ENCODE measurements around the gene KRT17. TPM values are rescaled to one million over a fixed set of nuclear protein-coding genes. Genes with fewer than 3 reads are reported as not detected.

KRT17 gene
- total RNA-seq: not detected

DNA sequence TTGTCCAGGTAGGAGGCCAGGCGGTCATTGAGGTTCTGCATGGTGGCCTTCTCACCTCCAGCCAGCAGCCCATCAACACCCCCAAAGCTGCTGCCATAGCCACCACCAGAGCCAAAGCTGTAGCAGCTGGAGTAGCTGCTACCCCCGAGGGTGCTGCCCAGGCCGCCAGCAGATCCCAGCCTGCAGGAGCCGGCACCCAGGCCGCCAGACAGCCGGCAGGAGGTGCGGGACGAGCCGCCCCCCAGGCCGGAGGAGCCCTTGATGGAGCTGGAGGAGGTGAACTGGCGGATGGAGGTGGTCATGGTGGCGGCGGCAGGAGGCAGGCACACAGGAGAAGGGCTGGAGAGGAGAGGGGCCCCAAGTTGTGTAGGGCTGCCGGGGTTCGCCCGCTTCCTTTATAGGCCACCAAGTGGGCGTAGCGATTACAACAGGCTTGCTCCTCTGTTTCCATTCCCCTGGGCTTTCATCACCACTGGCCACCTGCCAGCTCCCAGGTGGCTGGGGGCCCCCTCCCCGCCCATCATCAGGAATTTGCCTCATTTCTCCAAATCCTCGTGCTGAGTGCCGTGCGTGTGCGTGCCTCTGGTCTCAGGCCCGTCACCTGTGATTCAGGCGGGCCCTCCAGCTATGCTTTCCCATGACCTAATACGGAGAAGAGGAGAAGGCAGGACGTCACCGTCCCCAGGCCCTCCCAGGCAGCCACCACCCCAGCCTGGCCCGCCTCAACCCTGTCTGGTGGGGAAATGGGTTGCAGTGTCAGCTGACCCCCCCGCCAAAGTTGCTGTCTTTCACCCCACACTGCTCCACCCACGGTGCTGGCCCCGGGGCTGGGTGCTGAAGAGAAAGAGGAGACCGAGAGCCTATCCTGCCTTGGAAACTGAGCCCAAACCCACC lies at the start of gene KRT17:
TSS of gene KRT17 (minus strand) at position 368 of the 894 bp plus-strand sequence. CDS start at position 302, 66 bp downstream.
- peaks cover 0 to 3% of the 10 kb centered on the region in 2 donors for H3K27me3 Mint-ChIP-seq
- H3K4me1 Mint-ChIP-seq (ENCODE audit: low read depth in 2 of 2): no peaks in the 10 kb centered on the region
- H3K9me3 Mint-ChIP-seq: no peaks in the 10 kb centered on the region
- no peak for DNase-seq (ENCODE audit: low spot score)
- no peak within 1 kb of the TSS for H3K27ac Mint-ChIP-seq
- H3K36me3 Mint-ChIP-seq: no peaks in the 10 kb centered on the region
- no peak within 1 kb of the TSS for H3K4me3 Mint-ChIP-seq
- no peak for ATAC-seq

GRCh38 chr17:41672153-41672552 lies 47.8 kb upstream of the KRT17 start:
- Mint-ChIP-seq H3K4me3 (no peak overlapping the region), H3K27ac (peak overlapping the region; percentile 41 to 53)
- ATAC-seq: no peak

DNA sequence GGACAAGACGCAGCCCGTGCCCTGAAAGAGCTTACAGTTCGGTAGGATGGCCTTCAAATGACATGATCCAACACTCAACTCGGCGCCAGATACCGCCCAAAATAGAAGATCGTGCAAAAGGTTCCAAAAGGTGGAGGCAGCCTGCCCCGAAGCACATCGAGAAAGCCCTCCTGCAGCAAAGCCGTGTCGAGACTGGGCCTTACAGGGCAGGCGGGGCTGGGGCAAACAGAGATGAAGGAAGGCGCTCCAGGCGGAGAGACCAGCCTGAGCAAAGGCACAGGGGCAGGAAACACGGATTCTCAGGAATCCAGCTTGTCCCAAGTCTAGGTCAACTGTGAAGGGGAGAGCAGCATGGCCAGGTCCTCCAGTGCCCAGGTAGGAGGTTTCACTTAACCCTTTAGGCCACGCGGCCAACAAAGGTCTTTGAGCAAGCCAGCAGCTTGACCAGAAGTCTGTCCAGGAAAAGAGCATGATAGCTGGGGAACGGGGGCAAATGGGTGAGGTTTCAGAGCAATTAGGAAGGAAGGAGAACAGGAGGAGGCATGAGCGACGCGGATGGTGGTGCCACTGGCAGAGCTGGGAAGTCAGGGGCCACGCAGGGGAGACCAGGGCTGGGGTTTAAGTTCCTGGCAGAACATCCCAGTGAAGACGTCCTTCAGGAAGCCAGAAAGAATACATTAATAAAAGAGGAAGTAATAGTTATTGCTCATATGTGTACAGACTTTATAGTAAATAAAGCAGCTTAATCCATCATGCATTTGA lies 43.1 kb upstream of the KRT17 start:
- H3K9me3 Mint-ChIP-seq: no peaks in the 10 kb centered on the region
- H3K4me1 Mint-ChIP-seq (ENCODE audit: low read depth in 2 of 2): peaks cover 29 to 33% of the 10 kb centered on the region in 2 donors
- DNase-seq (ENCODE audit: low spot score): no peak
- H3K27ac Mint-ChIP-seq: peak overlapping the region; percentile 97 to 98
- H3K4me3 Mint-ChIP-seq: peak overlapping the region; percentile 98
- peaks cover 0 to 4% of the 10 kb centered on the region in 2 donors for H3K27me3 Mint-ChIP-seq
- ATAC-seq: no peak
- H3K36me3 Mint-ChIP-seq: no peaks in the 10 kb centered on the region

More at GRCh38 chr17:41672153-41672552, 47.8 kb upstream of the KRT17 start:
- no peak for DNase-seq (ENCODE audit: low spot score)
- Mint-ChIP-seq H3K27me3 (no peaks in the 10 kb centered on the region), H3K36me3 (no peaks in the 10 kb centered on the region), H3K4me1 (ENCODE audit: low read depth in 2 of 2) (peaks cover 23 to 24% of the 10 kb centered on the region in 2 donors), H3K9me3 (no peaks in the 10 kb centered on the region)

DNA sequence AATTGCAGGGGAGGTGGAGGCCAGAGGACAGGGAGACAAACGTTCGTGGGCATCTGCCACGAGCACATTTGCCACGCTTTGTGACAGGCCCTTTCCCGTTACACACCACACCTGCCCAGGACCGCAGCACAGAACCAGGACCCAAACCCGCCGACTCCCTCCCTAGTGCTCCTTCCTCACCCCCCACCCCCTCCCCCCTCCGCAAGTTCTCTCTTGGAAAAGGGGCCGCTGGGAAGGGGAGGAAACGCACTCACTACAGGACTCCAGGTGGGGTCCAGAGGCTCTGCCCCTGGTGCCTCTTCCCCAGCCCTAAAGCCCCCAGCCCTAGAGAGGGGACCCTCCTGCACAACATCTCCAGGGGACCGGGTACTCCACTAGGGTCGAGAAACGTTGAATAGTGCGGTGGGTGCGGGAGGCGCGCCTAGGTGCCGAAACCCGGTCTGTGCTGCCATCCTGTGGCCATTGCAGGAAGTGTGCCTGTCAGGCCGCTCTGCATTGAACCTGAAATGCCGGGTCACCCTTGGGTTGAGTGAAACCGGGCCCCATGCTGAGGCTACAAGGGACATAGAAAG lies 42.4 kb upstream of the KRT17 start:
- Mint-ChIP-seq H3K9me3 (no peaks in the 10 kb centered on the region), H3K4me1 (ENCODE audit: low read depth in 2 of 2) (peaks cover 29 to 32% of the 10 kb centered on the region in 2 donors), H3K27ac (peak overlapping the region; percentile 97 to 98), H3K36me3 (no peaks in the 10 kb centered on the region), H3K27me3 (peaks cover 0 to 4% of the 10 kb centered on the region in 2 donors), H3K4me3 (peak overlapping the region; percentile 98)
- ATAC-seq: peak; percentile 76 to 77
- peak; percentile 88 for DNase-seq (ENCODE audit: low spot score)

GRCh38 chr17:41666237-41666641 lies 41.9 kb upstream of the KRT17 start:
- Mint-ChIP-seq H3K27me3 (peaks cover 0 to 4% of the 10 kb centered on the region in 2 donors), H3K4me3 (peak overlapping the region; percentile 98), H3K9me3 (no peaks in the 10 kb centered on the region), H3K36me3 (no peaks in the 10 kb centered on the region), H3K27ac (peak overlapping the region; percentile 97 to 98), H3K4me1 (ENCODE audit: low read depth in 2 of 2) (peaks cover 29 to 32% of the 10 kb centered on the region in 2 donors)
- ATAC-seq: peak; percentile 66 to 82
- DNase-seq (ENCODE audit: low spot score): peak; percentile 89

DNA sequence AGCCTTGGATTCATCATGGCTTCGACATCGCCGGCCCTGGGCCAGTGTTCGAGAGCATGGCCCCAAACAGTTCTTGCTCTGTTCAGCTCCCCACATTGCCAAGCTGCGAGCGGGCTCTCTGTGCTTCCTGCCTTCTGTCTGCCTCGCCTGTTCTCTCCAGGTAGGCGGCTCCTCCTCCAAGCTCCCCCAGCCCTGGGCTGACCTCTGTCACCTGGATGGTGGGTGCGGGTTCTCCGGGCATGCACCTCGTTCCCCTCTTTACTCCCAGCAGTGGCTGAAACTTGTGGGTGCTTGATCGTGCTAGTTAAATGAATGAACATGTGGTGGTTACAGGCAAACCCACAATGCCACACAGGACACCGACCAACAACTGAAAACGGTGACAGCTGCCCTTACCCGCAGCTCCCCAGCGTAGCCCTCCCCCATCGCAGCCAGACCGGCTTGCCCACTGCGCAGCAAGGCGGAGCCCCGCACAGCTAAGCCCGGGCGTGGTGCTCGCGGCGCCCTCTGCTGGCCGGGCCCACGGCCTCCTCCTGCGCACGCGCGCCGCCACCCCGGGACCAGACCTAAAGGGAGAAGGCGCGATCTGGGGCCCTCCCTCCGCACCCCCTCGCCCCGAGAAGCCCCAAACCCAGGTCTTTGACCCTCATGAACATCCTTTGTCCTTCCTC lies 41.3 kb upstream of the KRT17 start:
- ATAC-seq (peak; percentile 91 to 92), DNase-seq (ENCODE audit: low spot score) (peak; percentile 91)
- peaks cover 29 to 32% of the 10 kb centered on the region in 2 donors for H3K4me1 Mint-ChIP-seq (ENCODE audit: low read depth in 2 of 2)
- peak overlapping the region; percentile 98 for H3K4me3 Mint-ChIP-seq
- no peaks in the 10 kb centered on the region for H3K36me3 Mint-ChIP-seq
- H3K27ac Mint-ChIP-seq: peak overlapping the region; percentile 97 to 98
- H3K9me3 Mint-ChIP-seq: no peaks in the 10 kb centered on the region
- H3K27me3 Mint-ChIP-seq: peaks cover 0 to 4% of the 10 kb centered on the region in 2 donors

DNA sequence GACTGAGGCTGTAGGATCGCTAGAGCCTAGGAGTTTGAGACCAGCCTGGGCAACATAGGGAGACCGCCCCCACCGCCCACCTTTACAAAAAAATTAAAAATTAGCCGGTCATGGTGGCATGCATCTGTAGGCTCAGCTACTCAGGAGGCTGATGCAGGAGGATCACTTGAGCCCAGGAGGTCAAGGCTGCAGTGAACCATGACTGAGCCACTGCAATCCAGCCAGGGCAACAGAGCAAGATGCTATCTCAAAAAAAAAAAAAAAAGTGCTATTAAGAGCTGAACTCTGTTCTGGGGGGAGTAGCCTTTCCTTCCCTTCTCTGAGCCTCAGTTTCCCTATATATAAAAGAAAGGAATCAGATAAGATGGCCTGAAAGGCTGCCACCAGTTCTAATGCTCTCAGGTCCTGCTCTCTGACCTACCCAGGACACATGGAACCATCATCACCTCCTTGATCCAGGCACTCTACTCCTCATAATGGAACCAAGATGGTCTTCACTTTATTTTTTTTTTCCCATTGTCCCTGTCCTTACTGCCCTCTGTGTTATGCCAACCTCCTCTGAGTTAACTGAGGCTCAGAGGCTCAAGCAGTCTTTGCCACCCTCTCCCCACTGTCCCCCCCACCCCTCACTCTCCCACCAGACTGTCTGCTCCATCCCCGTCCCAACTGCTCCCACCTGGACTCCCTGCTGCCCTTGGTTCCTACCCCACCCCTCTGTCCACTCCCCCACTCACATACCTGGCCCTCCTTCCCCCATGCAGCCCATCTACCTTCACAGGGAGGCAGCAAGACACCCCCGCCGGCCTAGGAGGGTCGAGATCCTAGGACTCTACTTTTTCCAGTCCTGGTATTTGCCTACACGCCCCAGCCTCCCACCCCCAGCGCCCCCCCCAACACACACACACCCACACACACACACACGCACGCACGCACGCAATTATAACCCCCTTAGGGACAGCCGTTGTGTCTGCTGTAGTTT lies 40.5 kb upstream of the KRT17 start:
- H3K27me3 Mint-ChIP-seq: peaks cover 0 to 4% of the 10 kb centered on the region in 2 donors
- H3K27ac Mint-ChIP-seq: peak overlapping the region; percentile 97 to 98
- H3K36me3 Mint-ChIP-seq: no peaks in the 10 kb centered on the region
- H3K9me3 Mint-ChIP-seq: no peaks in the 10 kb centered on the region
- no peak for DNase-seq (ENCODE audit: low spot score)
- peak overlapping the region; percentile 98 for H3K4me3 Mint-ChIP-seq
- H3K4me1 Mint-ChIP-seq (ENCODE audit: low read depth in 2 of 2): peaks cover 29 to 32% of the 10 kb centered on the region in 2 donors
- no peak for ATAC-seq

- Mint-ChIP-seq H3K9me3 (no peaks in the 10 kb centered on the region), H3K27ac (no peak overlapping the region), H3K36me3 (no peaks in the 10 kb centered on the region), H3K4me1 (ENCODE audit: low read depth in 2 of 2) (peaks cover 22 to 26% of the 10 kb centered on the region in 2 donors), H3K4me3 (no peak overlapping the region), H3K27me3 (peaks cover 0 to 4% of the 10 kb centered on the region in 2 donors)
- DNase-seq (ENCODE audit: low spot score): no peak
- no peak for ATAC-seq
These were observed 39.7 kb upstream of the KRT17 start for GRCh38 chr17:41664172-41664457.

DNA sequence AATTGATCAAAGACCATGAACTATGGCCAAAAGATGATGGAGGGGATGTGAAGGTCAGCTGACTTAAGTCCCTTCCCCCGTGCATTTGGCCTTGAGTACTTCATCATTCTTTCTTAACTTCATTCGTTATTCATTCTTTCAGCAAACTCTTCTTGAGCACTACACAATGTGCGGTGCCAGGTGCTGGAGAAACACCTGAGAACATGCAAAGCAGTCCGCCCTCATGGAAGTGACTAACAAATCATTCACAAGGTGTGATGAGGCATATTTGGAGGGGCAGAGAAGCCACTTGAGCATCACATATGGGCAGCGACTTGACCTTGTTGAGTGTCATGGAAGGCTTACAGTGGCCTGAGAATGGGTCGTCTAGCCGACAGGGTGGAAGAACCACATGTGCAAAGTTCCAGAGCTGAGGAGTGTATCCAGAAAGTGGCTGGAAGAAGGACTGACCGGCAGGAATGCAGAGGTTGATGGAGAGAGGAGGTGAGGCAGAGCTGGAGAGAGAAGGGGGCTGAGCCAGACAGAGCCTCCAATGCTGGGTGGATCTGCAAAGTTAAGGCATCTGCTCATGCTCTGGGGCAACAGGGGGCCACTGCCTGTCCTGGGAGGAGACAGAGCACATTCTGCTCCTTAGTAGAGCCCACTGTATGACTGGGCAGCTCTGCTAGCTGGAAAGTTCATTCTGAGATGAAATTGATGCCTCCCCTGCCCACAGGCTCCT lies 39.2 kb upstream of the KRT17 start:
- Mint-ChIP-seq H3K27me3 (peaks cover 0 to 4% of the 10 kb centered on the region in 2 donors), H3K9me3 (no peaks in the 10 kb centered on the region), H3K4me3 (no peak overlapping the region), H3K4me1 (ENCODE audit: low read depth in 2 of 2) (peaks cover 22 to 26% of the 10 kb centered on the region in 2 donors), H3K36me3 (no peaks in the 10 kb centered on the region), H3K27ac (peak overlapping the region in 1 of 2 donors; percentile 46)
- DNase-seq (ENCODE audit: low spot score) (no peak), ATAC-seq (no peak)

- DNase-seq (ENCODE audit: low spot score) (no peak), ATAC-seq (no peak)
- H3K36me3 Mint-ChIP-seq: no peaks in the 10 kb centered on the region
- no peak overlapping the region for H3K27ac Mint-ChIP-seq
- H3K27me3 Mint-ChIP-seq: peaks cover 0 to 4% of the 10 kb centered on the region in 2 donors
- H3K4me3 Mint-ChIP-seq: no peak overlapping the region
- H3K4me1 Mint-ChIP-seq (ENCODE audit: low read depth in 2 of 2): peaks cover under 1 to 4% of the 10 kb centered on the region in 2 donors
- H3K9me3 Mint-ChIP-seq: no peaks in the 10 kb centered on the region
These were observed 35.9 kb upstream of the KRT17 start for GRCh38 chr17:41660221-41660711.

DNA sequence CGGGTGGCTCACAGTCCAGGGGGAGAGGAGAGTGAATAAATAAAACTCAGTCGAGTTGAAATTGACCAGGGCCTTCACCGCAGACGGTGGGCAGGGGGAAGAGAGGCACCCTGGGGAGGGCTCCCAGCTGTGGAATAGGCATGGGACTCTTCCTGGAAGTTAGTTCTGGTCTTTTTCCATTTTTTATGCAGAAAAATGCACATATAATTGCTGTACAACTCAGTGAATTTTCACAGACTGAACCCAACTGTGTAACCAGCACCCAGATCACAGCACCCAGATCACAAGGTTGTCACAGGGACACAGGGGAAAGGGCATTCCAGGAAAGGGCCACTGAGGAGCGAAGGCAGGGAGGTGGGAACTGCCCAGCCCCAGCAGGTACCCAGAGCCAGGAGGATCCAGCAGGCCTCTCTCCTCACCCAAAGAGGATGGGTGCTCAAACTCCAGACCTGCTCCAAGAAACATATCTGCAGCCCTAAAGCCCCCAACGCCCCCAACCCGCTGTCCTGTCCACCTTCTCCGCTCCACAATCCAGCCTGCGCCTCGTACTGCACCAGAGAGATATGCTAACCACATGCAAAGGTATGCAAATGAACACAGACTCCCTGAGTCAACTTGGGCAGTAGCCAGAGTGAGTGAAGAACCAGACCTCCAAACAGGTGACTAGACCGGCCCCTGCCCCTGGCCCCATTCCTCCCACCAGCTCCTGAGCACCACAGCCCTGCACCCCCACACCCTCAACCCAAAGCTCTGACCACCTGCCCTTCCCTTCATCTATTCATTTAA lies 35.2 kb upstream of the KRT17 start:
- Mint-ChIP-seq H3K27me3 (peaks cover 0 to 4% of the 10 kb centered on the region in 2 donors), H3K27ac (no peak overlapping the region), H3K4me1 (ENCODE audit: low read depth in 2 of 2) (peaks cover 0 to 4% of the 10 kb centered on the region in 2 donors), H3K4me3 (no peak overlapping the region), H3K36me3 (no peaks in the 10 kb centered on the region), H3K9me3 (no peaks in the 10 kb centered on the region)
- ATAC-seq (no peak), DNase-seq (ENCODE audit: low spot score) (no peak)

Data from natural killer cell treated with Interleukin-12 subunit alpha and Interleukin-12 subunit beta and Interleukin-15 and Interleukin-18, amount 100 ng/mL, for 72 hours (primary cell).